ENCODE measurements around the gene PTPRT. TPM values are rescaled to one million over a fixed set of nuclear protein-coding genes. Genes with fewer than 3 reads are reported as not detected.
"Not testable (repeated sequence)": the region's sequence is repeated elsewhere in the genome, so short reads cannot be mapped to it uniquely, and the experiment has no call there.

Gene PTPRT
- total RNA-seq, 2 donors from 2014 or later, result 0.26 to 0.27 TPM

GRCh38 chr20:43188861-43189553 is 699 bp downstream of the PTPRT start:
- DNase-seq (no peak), ATAC-seq (peak in 1 of 2 donors; percentile 6)
- intact Hi-C loops (cut with DNase I), result no loop called here

DNA sequence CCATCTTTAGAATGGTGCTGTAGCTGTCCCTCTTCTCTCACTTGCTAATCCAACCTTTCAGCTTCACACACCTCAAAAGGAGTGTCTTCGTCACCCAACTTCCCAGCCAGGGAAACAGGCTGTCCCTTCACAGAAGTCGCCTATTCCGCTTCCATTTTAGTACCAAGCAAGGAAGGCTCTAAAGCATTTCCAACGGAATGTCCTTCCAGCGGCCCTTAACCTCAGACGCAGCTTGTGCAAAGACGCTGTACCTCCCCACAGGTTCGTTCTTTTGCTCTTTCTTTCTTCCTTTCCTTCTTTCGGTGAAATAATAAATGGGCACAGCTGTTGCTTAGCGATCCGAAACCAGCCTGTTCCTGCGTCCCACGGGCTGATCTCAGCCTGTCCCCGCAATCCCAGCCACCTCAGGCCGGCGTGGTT is 1.5 kb downstream of the PTPRT start:
- intact Hi-C loops (cut with DNase I), result no loop called here
- DNase-seq (no peak), ATAC-seq (no peak)

DNA sequence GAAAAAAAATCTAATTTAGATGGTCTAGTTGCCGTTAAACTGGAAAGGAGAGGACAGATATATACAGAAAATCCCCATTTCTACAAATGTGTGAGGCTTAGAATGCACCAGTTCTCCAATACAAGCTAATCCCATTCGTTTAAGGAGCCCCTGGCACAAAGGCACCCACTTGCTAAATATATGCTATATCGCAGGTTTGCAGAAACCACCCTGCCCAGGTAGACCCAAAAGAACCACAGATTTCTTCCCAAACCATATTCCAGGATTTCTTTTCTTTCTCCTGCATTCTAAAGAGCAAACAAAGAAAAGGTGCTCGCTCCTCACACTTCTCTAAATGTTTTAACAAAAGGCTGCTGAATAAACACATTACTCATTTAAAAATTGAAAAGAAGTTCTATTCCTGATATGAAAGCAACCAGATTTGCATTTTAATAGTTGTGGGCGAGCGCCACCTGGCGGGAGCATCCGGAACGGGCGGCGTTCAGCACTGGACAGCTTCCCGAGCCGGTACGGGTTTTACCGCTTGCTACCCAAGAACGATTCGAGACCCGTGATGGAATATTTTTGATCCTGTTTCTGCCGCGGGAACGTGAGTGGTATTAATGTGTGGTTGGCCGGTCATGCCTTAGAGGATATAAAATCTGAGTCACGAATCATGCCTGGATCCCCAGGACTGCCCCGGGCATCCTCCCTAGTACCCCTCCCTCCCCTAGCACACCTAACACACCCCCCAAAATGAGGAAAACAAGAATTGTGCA is 2.1 kb downstream of the PTPRT start:
- peak; percentile 75 for DNase-seq
- intact Hi-C loops (cut with DNase I), result loop anchor here in 1 of 2 donors (2.0 kb wide), 1 partner anchor 1449 kb away; no protein-coding TSS in a partner anchor
- ATAC-seq, result peak; percentile 44 to 62

GRCh38 chr20:43186312-43186711 is 3.4 kb downstream of the PTPRT start:
- intact Hi-C loops (cut with DNase I), result loop anchor here in 1 of 2 donors (2.0 kb wide), 1 partner anchor 1448 kb away; no protein-coding TSS in a partner anchor
- DNase-seq (no peak), ATAC-seq (no peak)

DNA sequence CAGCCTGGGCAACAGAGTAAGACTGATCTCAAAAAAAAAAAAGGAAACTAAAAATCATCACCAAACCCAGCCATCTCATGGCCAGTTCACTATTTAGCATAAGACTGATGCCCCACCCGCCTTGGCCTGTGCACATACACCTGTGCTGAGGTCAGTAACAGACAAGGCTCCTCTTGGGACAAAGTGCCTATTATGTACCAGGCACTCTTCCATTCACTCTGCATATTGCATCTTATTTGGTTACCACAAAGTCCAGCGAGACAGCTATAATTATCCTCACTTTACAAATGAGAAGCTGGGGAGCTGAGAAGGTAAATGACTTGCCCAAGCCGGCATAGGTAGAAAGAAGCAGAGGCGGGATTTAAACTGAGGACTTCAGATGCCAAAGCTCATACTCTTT is 3.8 kb downstream of the PTPRT start:
- DNase-seq (no peak), ATAC-seq (no peak)
- intact Hi-C loops (cut with DNase I), result loop anchor here in 1 of 2 donors (2.0 kb wide), 1 partner anchor 1447 kb away; no protein-coding TSS in a partner anchor

- intact Hi-C loops (cut with DNase I), result no loop called here
- DNase-seq (no peak), ATAC-seq (no peak)
These were observed 6.1 kb downstream of the PTPRT start for GRCh38 chr20:43183536-43184070.

DNA sequence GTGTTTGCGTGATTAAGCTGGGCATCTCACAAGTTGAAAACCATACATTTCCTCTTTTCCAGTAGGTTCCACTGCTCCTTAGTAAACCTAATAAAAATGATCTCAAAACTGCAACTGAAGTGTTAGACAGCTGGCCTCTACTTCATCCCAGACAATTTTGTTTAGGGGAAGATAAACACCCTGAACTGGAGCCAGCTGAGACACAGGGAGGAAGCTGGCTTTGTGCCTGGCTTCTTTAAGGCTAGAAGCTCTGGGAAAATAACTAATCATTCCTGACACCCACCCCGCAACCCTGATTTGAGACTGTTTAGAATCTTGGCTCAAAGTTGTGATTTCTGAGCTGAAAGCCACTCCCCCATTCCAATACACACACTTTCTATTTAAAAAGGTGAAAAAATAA is 11.6 kb downstream of the PTPRT start:
- intact Hi-C loops (cut with DNase I), result no loop called here
- ATAC-seq (peak in 1 of 2 donors; percentile 73), DNase-seq (no peak)

GRCh38 chr20:43176726-43177125 is 13.0 kb downstream of the PTPRT start:
- DNase-seq, result no peak
- intact Hi-C loops (cut with DNase I), result no loop called here
- ATAC-seq, result no peak

- DNase-seq, result no peak
- ATAC-seq, result no peak
- intact Hi-C loops (cut with DNase I), result no loop called here
These were observed 17.8 kb downstream of the PTPRT start for GRCh38 chr20:43171930-43172329.

DNA sequence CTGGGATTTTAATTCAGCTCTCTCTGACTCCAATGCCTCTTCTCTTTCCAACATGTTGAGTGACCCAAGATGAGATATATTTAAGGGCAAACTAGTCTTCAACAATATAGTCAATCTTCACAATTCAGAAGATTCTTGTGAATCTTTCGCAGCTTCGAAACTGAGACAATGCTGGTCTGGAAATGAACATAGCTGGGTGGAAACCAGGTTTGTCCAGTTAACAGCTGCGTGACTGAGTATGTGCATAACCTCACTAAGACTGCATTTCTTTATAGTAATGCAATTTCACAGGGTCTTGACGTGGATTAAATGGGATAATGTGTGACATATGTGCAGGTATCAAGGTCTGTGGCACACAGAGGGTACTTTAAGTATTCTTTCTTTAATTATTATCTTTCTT is 18.9 kb downstream of the PTPRT start:
- no peak for ATAC-seq
- intact Hi-C loops (cut with DNase I), result no loop called here
- no peak for DNase-seq

DNA sequence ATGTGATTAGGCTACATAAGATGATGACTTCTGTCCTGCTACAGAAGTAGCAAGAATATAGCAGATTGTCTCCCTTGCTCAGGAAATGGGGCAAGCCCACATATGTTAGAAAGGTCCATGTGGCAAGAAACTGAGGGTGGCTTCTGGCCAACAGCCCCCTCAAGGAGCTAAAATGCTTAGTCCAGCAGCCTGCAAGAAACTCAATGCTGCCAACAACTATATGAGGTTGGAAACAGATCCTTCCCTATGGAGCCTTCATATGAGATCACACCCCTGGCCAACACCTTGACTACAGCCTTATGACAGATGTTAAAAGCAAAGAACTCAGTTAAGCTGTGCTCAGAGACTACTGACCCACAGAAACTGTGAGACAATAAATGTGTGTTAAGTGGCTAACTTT is 22.1 kb downstream of the PTPRT start:
- intact Hi-C loops (cut with DNase I), result no loop called here
- DNase-seq, result no peak
- ATAC-seq, result no peak

- ATAC-seq (no peak), DNase-seq (no peak)
- intact Hi-C loops (cut with DNase I), result no loop called here
These were observed 22.7 kb downstream of the PTPRT start for GRCh38 chr20:43167021-43167420.

- intact Hi-C loops (cut with DNase I), result no loop called here
- ATAC-seq, result no peak
These were observed 24.1 kb downstream of the PTPRT start for GRCh38 chr20:43165611-43166010.

GRCh38 chr20:43164736-43165135 is 25.0 kb downstream of the PTPRT start:
- intact Hi-C loops (cut with DNase I); DNase-seq: not testable (repeated sequence)
- peak in 1 of 2 donors; percentile 41 for ATAC-seq

More at GRCh38 chr20:43165611-43166010, 24.1 kb downstream of the PTPRT start:
- DNase-seq, result no peak

DNA sequence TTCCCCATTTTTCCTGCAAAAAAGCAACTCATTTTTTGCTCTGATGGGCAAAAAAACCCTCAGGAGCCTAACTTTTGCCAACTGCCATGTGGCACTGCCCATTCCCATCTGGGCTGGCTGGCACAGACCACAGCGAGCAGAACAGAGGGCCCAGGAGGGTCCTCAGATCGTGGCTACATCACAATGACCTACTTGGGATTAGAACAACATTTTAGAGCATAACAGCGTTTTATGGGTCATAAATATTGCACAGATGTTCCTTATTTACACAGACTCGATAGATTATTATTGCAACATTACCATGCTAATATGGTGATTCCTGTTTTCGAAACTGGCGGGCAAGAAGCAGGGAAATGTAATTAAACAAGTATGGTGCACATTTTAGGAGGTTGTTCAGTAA is 28.0 kb downstream of the PTPRT start:
- ATAC-seq (no peak), DNase-seq (no peak)
- intact Hi-C loops (cut with DNase I), result no loop called here

GRCh38 chr20:43160941-43161340 is 28.8 kb downstream of the PTPRT start:
- DNase-seq (no peak), ATAC-seq (no peak)
- intact Hi-C loops (cut with DNase I), result no loop called here

DNA sequence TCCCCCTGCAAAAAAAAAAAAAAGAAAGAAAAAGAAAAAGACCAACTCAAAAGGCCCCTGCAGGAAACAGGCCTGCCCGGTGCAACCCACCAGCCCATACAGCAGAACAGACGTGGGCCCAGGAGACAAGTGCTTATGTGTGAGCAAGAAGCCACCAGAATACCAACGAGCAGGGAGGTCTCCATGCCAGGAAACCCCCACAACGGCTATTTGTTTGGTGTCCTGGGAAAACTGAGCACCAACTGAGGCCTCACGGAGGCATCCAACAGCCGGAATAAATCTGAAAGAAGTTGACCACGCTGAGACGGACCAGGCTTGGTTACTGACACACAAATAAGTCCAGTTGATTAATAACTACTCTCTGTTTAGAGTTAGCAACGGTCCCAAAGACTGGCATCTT is 29.7 kb downstream of the PTPRT start:
- intact Hi-C loops (cut with DNase I), result no loop called here
- ATAC-seq (no peak), DNase-seq (no peak)

DNA sequence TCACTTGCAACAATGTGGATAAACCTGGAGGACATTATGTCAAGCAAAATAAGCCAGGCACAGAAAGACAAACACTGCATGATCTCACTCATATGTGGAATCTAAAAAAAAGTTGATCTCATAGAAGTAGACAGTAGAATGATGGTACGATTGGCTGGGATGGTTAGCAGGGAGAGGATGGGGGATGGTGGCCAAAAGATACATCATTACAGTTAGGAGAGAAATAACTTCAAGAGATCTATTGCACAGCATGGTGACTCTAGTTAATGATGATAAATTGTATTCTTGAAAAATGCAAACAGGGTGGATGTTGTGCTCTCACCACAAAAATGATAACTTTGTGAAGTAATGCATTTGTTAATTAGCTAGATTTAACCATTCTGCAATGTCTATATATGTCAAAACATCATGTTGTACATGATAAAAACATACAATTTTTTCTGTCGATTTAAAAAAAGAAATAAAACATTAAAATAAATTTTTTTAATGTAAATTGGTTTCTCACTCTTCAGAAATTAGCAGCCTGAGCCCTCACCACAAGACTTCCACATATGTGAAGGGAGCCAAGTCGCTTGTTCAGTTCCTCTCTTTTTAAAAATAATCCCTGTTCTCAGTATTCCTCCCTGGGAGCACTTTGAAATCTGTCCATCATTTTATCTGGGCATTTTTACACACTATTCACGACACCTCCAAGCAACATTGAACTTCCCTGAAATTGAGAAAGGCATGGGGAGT is 34.2 kb downstream of the PTPRT start:
- intact Hi-C loops (cut with DNase I), result no loop called here
- DNase-seq, result no peak

GRCh38 chr20:43151901-43152300 is 37.8 kb downstream of the PTPRT start:
- intact Hi-C loops (cut with DNase I), result no loop called here
- DNase-seq (no peak), ATAC-seq (no peak)

More for the DNA sequence above, 34.2 kb downstream of the PTPRT start:
- no peak for ATAC-seq

DNA sequence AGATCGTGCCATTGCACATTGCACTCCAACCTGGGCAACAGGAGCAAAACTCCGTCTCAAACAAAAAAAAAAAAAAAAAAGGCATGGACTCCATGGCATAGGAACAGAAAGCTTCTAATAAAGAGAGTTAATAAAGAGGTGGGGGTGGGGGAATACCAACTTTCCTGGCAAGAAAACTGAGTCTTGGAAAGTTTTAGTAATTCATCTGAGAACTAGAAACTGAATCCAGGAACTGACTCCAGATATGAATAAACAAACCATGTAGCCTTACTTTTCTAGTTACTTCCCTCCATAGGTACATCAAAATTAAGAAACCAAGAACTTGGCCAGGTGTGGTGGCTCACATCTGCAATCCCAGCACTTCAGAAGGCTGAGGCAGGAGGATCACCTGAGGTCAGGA is 38.5 kb downstream of the PTPRT start:
- no peak for ATAC-seq
- intact Hi-C loops (cut with DNase I), result no loop called here
- DNase-seq, result no peak

Measured in left cardiac atrium (tissue), 4 donors.